ENCODE data around the gene EMILIN2.

The EMILIN2 gene

GRCh38 chr18:2952605-2953004 lies 105.8 kb downstream of the EMILIN2 start:
- Histone ChIP-seq H3K4me3 (ENCODE audit: low read length) (no peak overlapping the region), H3K4me1 (ENCODE audit: control insufficient read depth, low read depth, low read length) (no peaks in the 10 kb centered on the region), H3K9me3 (ENCODE audit: control insufficient read depth, low read depth, low read length) (no peaks in the 10 kb centered on the region), H3K9ac (ENCODE audit: low read length) (no peak overlapping the region), H3K27me3 (ENCODE audit: control insufficient read depth, insufficient read depth, low read length) (no peaks in the 10 kb centered on the region), H3K27ac (ENCODE audit: low read length) (no peak overlapping the region), H3K36me3 (ENCODE audit: control insufficient read depth, low read depth, low read length) (peaks cover 40% of the 10 kb centered on the region)

GRCh38 chr18:2953935-2954653 lies 107.3 kb downstream of the EMILIN2 start:
- Histone ChIP-seq H3K36me3 (ENCODE audit: control insufficient read depth, low read depth, low read length) (peaks cover 40% of the 10 kb centered on the region), H3K9ac (ENCODE audit: low read length) (no peak overlapping the region), H3K4me3 (ENCODE audit: low read length) (no peak overlapping the region), H3K27ac (ENCODE audit: low read length) (no peak overlapping the region), H3K27me3 (ENCODE audit: control insufficient read depth, insufficient read depth, low read length) (no peaks in the 10 kb centered on the region), H3K9me3 (ENCODE audit: control insufficient read depth, low read depth, low read length) (no peaks in the 10 kb centered on the region), H3K4me1 (ENCODE audit: control insufficient read depth, low read depth, low read length) (no peaks in the 10 kb centered on the region)

GRCh38 chr18:2954869-2955645 lies 108.3 kb downstream of the EMILIN2 start:
- Histone ChIP-seq H3K27ac (ENCODE audit: low read length) (no peak overlapping the region), H3K27me3 (ENCODE audit: control insufficient read depth, insufficient read depth, low read length) (no peaks in the 10 kb centered on the region), H3K9me3 (ENCODE audit: control insufficient read depth, low read depth, low read length) (no peaks in the 10 kb centered on the region), H3K4me3 (ENCODE audit: low read length) (no peak overlapping the region), H3K36me3 (ENCODE audit: control insufficient read depth, low read depth, low read length) (peaks cover 38% of the 10 kb centered on the region), H3K9ac (ENCODE audit: low read length) (no peak overlapping the region), H3K4me1 (ENCODE audit: control insufficient read depth, low read depth, low read length) (no peaks in the 10 kb centered on the region)

GRCh38 chr18:2956056-2956455 lies 109.2 kb downstream of the EMILIN2 start:
- Histone ChIP-seq H3K9me3 (ENCODE audit: control insufficient read depth, low read depth, low read length) (no peaks in the 10 kb centered on the region), H3K4me1 (ENCODE audit: control insufficient read depth, low read depth, low read length) (no peaks in the 10 kb centered on the region), H3K4me3 (ENCODE audit: low read length) (no peak overlapping the region), H3K27me3 (ENCODE audit: control insufficient read depth, insufficient read depth, low read length) (no peaks in the 10 kb centered on the region), H3K27ac (ENCODE audit: low read length) (no peak overlapping the region), H3K9ac (ENCODE audit: low read length) (no peak overlapping the region), H3K36me3 (ENCODE audit: control insufficient read depth, low read depth, low read length) (peaks cover 28% of the 10 kb centered on the region)

- no peaks in the 10 kb centered on the region for H3K27me3 ChIP-seq (ENCODE audit: control insufficient read depth, insufficient read depth, low read length)
- no peaks in the 10 kb centered on the region for H3K9me3 ChIP-seq (ENCODE audit: control insufficient read depth, low read depth, low read length)
- H3K27ac ChIP-seq (ENCODE audit: low read length), result no peak overlapping the region
- H3K4me1 ChIP-seq (ENCODE audit: control insufficient read depth, low read depth, low read length), result no peaks in the 10 kb centered on the region
- H3K9ac ChIP-seq (ENCODE audit: low read length), result no peak overlapping the region
- no peak overlapping the region for H3K4me3 ChIP-seq (ENCODE audit: low read length)
- H3K36me3 ChIP-seq (ENCODE audit: control insufficient read depth, low read depth, low read length), result peaks cover 10% of the 10 kb centered on the region
Observed at GRCh38 chr18:2958819-2959298, 112.1 kb downstream of the EMILIN2 start.

- Histone ChIP-seq H3K36me3 (ENCODE audit: control insufficient read depth, low read depth, low read length) (peaks cover 6% of the 10 kb centered on the region), H3K27ac (ENCODE audit: low read length) (no peak overlapping the region), H3K9me3 (ENCODE audit: control insufficient read depth, low read depth, low read length) (no peaks in the 10 kb centered on the region), H3K4me1 (ENCODE audit: control insufficient read depth, low read depth, low read length) (no peaks in the 10 kb centered on the region), H3K9ac (ENCODE audit: low read length) (no peak overlapping the region), H3K4me3 (ENCODE audit: low read length) (no peak overlapping the region), H3K27me3 (ENCODE audit: control insufficient read depth, insufficient read depth, low read length) (no peaks in the 10 kb centered on the region)
Observed at GRCh38 chr18:2959341-2959740, 112.5 kb downstream of the EMILIN2 start.

- Histone ChIP-seq H3K4me3 (ENCODE audit: low read length) (no peak overlapping the region), H3K4me1 (ENCODE audit: control insufficient read depth, low read depth, low read length) (no peaks in the 10 kb centered on the region), H3K27ac (ENCODE audit: low read length) (no peak overlapping the region), H3K27me3 (ENCODE audit: control insufficient read depth, insufficient read depth, low read length) (no peaks in the 10 kb centered on the region), H3K9me3 (ENCODE audit: control insufficient read depth, low read depth, low read length) (no peaks in the 10 kb centered on the region), H3K9ac (ENCODE audit: low read length) (no peak overlapping the region), H3K36me3 (ENCODE audit: control insufficient read depth, low read depth, low read length) (no peaks in the 10 kb centered on the region)
Observed at GRCh38 chr18:2960983-2961696, 114.3 kb downstream of the EMILIN2 start.

- Histone ChIP-seq H3K36me3 (ENCODE audit: control insufficient read depth, low read depth, low read length) (no peaks in the 10 kb centered on the region), H3K9me3 (ENCODE audit: control insufficient read depth, low read depth, low read length) (no peaks in the 10 kb centered on the region), H3K4me1 (ENCODE audit: control insufficient read depth, low read depth, low read length) (no peaks in the 10 kb centered on the region), H3K9ac (ENCODE audit: low read length) (no peak overlapping the region), H3K27me3 (ENCODE audit: control insufficient read depth, insufficient read depth, low read length) (no peaks in the 10 kb centered on the region), H3K27ac (ENCODE audit: low read length) (no peak overlapping the region), H3K4me3 (ENCODE audit: low read length) (no peak overlapping the region)
Observed at GRCh38 chr18:2961821-2962220, 115.0 kb downstream of the EMILIN2 start.

GRCh38 chr18:2963048-2963447 lies 116.2 kb downstream of the EMILIN2 start:
- H3K9ac ChIP-seq (ENCODE audit: low read length), result no peak overlapping the region
- H3K36me3 ChIP-seq (ENCODE audit: control insufficient read depth, low read depth, low read length), result no peaks in the 10 kb centered on the region
- H3K27ac ChIP-seq (ENCODE audit: low read length), result no peak overlapping the region
- H3K4me3 ChIP-seq (ENCODE audit: low read length), result no peak overlapping the region
- no peaks in the 10 kb centered on the region for H3K9me3 ChIP-seq (ENCODE audit: control insufficient read depth, low read depth, low read length)
- H3K27me3 ChIP-seq (ENCODE audit: control insufficient read depth, insufficient read depth, low read length), result no peaks in the 10 kb centered on the region
- peaks cover 2% of the 10 kb centered on the region for H3K4me1 ChIP-seq (ENCODE audit: control insufficient read depth, low read depth, low read length)

GRCh38 chr18:2964361-2965010 lies 117.7 kb downstream of the EMILIN2 start:
- Histone ChIP-seq H3K4me1 (ENCODE audit: control insufficient read depth, low read depth, low read length) (peaks cover 8% of the 10 kb centered on the region), H3K27ac (ENCODE audit: low read length) (no peak overlapping the region), H3K9me3 (ENCODE audit: control insufficient read depth, low read depth, low read length) (no peaks in the 10 kb centered on the region), H3K27me3 (ENCODE audit: control insufficient read depth, insufficient read depth, low read length) (no peaks in the 10 kb centered on the region), H3K36me3 (ENCODE audit: control insufficient read depth, low read depth, low read length) (no peaks in the 10 kb centered on the region), H3K4me3 (ENCODE audit: low read length) (no peak overlapping the region), H3K9ac (ENCODE audit: low read length) (no peak overlapping the region)
